Type B pancreatic cell (in vitro differentiated cells): Measurements from ENCODE around the gene GCM1. TPM values are rescaled to one million over a fixed set of nuclear protein-coding genes. Genes with fewer than 3 reads are reported as not detected.

ENCODE experiments used
- DNase-seq: peaks from one replicate; pipeline ENCODE4 v3.0.0; 2021; ENCODE audit warnings: mixed read lengths; ENCODE audit not compliant: unreplicated experiment; ENCODE audit errors: extremely low spot score
- H3K27ac Mint-ChIP-seq: 2 replicates; pipeline ENCODE4 v1.8.0; 2021; ENCODE audit warnings: mild to moderate bottlenecking, mixed read lengths
- H3K27me3 Mint-ChIP-seq: 2 replicates; pipeline ENCODE4 v1.8.0; 2021; ENCODE audit warnings: mixed read lengths
- H3K36me3 Mint-ChIP-seq: 2 replicates; pipeline ENCODE4 v1.8.0; 2021; ENCODE audit warnings: mixed read lengths
- H3K4me1 Mint-ChIP-seq: one replicate; pipeline ENCODE4 v1.8.0; 2021; ENCODE audit warnings: mixed read lengths; ENCODE audit not compliant: unreplicated experiment
- H3K4me3 Mint-ChIP-seq: 2 replicates; pipeline ENCODE4 v1.8.0; 2021; ENCODE audit warnings: mild to moderate bottlenecking, mixed read lengths
- H3K9me3 Mint-ChIP-seq: 2 replicates; pipeline ENCODE4 v1.8.0; 2021; ENCODE audit warnings: mixed read lengths
- CTCF ChIP-seq: fragments of 200-600 bp; sonication (generic); conservative IDR thresholded peaks from 2 replicates; pipeline ENCODE4 v1.5.0; 2021; ENCODE audit warnings: antibody characterized with exemption, mild to moderate bottlenecking
- total RNA-seq: library from RNA; stranded (reverse); gene quantifications from 2 replicates; pipeline ENCODE4 v1.2.1, GENCODE V29; 2021; ENCODE audit warnings: low replicate concordance

Gene GCM1
- total RNA-seq, 1 donor from 2014 or later: not detected

- Mint-ChIP-seq H3K27ac (no peak overlapping the region), H3K36me3 (no peaks in the 10 kb centered on the region), H3K9me3 (no peaks in the 10 kb centered on the region), H3K27me3 (no peaks in the 10 kb centered on the region), H3K4me1 (peaks cover 11% of the 10 kb centered on the region), H3K4me3 (no peak overlapping the region)
- no peak for DNase-seq
- no peak for TF ChIP-seq CTCF
These were observed 40.2 kb upstream of the GCM1 start for GRCh38 chr6:53188833-53189232.

- no peak for DNase-seq
- H3K4me3 Mint-ChIP-seq: no peak overlapping the region
- H3K9me3 Mint-ChIP-seq: no peaks in the 10 kb centered on the region
- no peaks in the 10 kb centered on the region for H3K36me3 Mint-ChIP-seq
- no peaks in the 10 kb centered on the region for H3K27me3 Mint-ChIP-seq
- H3K27ac Mint-ChIP-seq: no peak overlapping the region
- no peak for TF ChIP-seq CTCF
- peaks cover 5% of the 10 kb centered on the region for H3K4me1 Mint-ChIP-seq
These were observed 32.0 kb upstream of the GCM1 start for GRCh38 chr6:53180678-53181077.

- no peak for DNase-seq
- Mint-ChIP-seq H3K4me1 (peaks cover 5% of the 10 kb centered on the region), H3K36me3 (no peaks in the 10 kb centered on the region), H3K27ac (no peak overlapping the region), H3K9me3 (no peaks in the 10 kb centered on the region), H3K4me3 (no peak overlapping the region), H3K27me3 (no peaks in the 10 kb centered on the region)
- TF ChIP-seq CTCF: no peak
These were observed 31.5 kb upstream of the GCM1 start for GRCh38 chr6:53179961-53180651.

GRCh38 chr6:53178837-53179432 lies 30.3 kb upstream of the GCM1 start:
- Mint-ChIP-seq H3K27ac (no peak overlapping the region), H3K4me3 (no peak overlapping the region), H3K9me3 (no peaks in the 10 kb centered on the region), H3K36me3 (no peaks in the 10 kb centered on the region), H3K27me3 (no peaks in the 10 kb centered on the region), H3K4me1 (peaks cover 5% of the 10 kb centered on the region)
- DNase-seq: no peak
- no peak for TF ChIP-seq CTCF

DNA sequence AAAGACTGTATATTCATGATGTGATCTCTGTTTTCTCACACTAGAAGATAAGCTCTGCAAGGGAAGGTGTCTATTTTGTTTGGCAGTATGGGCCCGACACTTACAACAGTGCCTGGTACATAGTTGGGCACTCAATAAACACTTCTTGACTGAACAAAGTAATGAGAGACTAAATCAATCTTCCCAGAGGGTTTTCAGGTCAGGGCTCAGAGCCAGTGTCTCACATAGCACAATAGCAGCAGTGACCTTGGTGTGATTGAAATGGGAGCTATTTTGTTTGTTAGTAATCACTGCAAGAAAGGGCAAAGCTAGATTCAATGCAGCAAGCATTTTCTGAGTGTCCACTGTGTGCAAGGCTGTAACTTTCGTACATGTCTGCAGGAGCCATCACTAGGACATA lies 26.4 kb upstream of the GCM1 start:
- Mint-ChIP-seq H3K9me3 (no peaks in the 10 kb centered on the region), H3K27me3 (no peaks in the 10 kb centered on the region), H3K4me3 (no peak overlapping the region), H3K4me1 (peaks cover 2% of the 10 kb centered on the region), H3K27ac (no peak overlapping the region), H3K36me3 (no peaks in the 10 kb centered on the region)
- no peak for DNase-seq
- TF ChIP-seq CTCF: no peak
